Tibial nerve (tissue), 4 donors: ENCODE measurements around the gene SLIT3.

ENCODE experiments used
- EP300 ChIP-seq, 2 donors: sonication (generic); formaldehyde crosslinking; IDR thresholded peaks; one replicate each; pipeline ENCODE4 v1.6.1; 2017; ENCODE audit warnings: antibody characterized with exemption in 2 of 2, mild to moderate bottlenecking in 1 of 2
- POLR2A ChIP-seq, 2 donors: fragments of 450-650 bp; IDR thresholded peaks; one replicate each; pipeline ENCODE4 v1.6.1; 2017; ENCODE audit warnings: antibody characterized with exemption in 2 of 2, mild to moderate bottlenecking in 2 of 2, moderate library complexity in 2 of 2
- TF ChIP-seq, protein P1 (sequence below), 5 experiments: fragments of 200-600 bp in 3 of 5; fragments of 450-650 bp in 2 of 5; sonication (generic) in 3 of 5; IDR thresholded peaks; one replicate each; pipeline ENCODE4 v1.5.1; 2016 to 2019; ENCODE audit warnings: antibody characterized with exemption in 5 of 5, mild to moderate bottlenecking in 3 of 5, moderate library complexity in 2 of 5

DNA sequence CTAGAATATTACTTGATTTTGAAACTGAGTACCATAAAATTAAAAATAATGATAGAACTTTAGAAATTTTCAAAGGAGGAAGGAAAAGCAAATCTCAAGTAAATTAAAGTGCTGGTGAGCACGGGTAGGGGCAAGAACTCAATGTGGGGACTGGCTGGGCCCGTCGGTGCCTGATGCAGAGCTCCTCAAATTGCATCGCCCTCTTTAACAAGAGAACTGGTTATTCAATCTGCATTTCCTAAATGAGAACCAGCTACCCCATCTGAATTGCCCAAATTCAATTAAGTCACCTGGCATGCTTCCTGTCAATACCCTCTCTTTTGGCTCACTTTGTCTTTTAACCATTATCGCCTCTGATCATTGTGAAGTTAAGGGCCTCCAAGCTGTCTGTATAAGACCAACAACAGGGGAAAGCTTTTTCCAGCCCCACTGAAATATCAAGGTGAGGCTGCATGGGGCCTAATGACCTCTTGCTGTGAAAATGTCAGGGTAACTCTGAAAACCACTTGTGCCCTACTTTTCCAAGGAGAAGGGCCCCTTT lies 316.7 kb downstream of the SLIT3 start:
- no peak for TF ChIP-seq EP300 (IDR thresholded peaks at IDR 0.05)
- TF ChIP-seq, protein P1, sequence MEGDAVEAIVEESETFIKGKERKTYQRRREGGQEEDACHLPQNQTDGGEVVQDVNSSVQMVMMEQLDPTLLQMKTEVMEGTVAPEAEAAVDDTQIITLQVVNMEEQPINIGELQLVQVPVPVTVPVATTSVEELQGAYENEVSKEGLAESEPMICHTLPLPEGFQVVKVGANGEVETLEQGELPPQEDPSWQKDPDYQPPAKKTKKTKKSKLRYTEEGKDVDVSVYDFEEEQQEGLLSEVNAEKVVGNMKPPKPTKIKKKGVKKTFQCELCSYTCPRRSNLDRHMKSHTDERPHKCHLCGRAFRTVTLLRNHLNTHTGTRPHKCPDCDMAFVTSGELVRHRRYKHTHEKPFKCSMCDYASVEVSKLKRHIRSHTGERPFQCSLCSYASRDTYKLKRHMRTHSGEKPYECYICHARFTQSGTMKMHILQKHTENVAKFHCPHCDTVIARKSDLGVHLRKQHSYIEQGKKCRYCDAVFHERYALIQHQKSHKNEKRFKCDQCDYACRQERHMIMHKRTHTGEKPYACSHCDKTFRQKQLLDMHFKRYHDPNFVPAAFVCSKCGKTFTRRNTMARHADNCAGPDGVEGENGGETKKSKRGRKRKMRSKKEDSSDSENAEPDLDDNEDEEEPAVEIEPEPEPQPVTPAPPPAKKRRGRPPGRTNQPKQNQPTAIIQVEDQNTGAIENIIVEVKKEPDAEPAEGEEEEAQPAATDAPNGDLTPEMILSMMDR (IDR thresholded peaks at IDR 0.05), result no peak
- TF ChIP-seq POLR2A (IDR thresholded peaks at IDR 0.05), result no peak
